Stimulated activated naive CD8-positive, alpha-beta T cell treated with anti-CD3 and anti-CD28 coated beads, Interleukin-15, Interleukin-2, amounts not matched to agents 100 ng/mL and 50 ng/mL, for 24 hours (primary cell): ENCODE data around the gene INTS7.
"Not testable (repeated sequence)": the region's sequence is repeated elsewhere in the genome, so short reads cannot be mapped to it uniquely, and the experiment has no call there.

Experiments
- H3K27ac Mint-ChIP-seq: one replicate; pipeline ENCODE4 v1.8.0; 2021; ENCODE audit warnings: mild to moderate bottlenecking, mixed read lengths
- H3K27me3 Mint-ChIP-seq: one replicate; pipeline ENCODE4 v1.8.0; 2021; ENCODE audit warnings: mixed read lengths
- H3K36me3 Mint-ChIP-seq: one replicate; pipeline ENCODE4 v1.8.0; 2021; ENCODE audit warnings: low read depth, mixed read lengths
- H3K4me1 Mint-ChIP-seq: one replicate; pipeline ENCODE4 v1.8.0; 2021; ENCODE audit warnings: low read depth, mixed read lengths
- H3K4me3 Mint-ChIP-seq: one replicate; pipeline ENCODE4 v1.8.0; 2021; ENCODE audit warnings: mild to moderate bottlenecking, mixed read lengths
- H3K9me3 Mint-ChIP-seq: one replicate; pipeline ENCODE4 v1.8.0; 2021; ENCODE audit warnings: mixed read lengths

Gene INTS7

GRCh38 chr1:211920602-211921226 is 114.6 kb downstream of the INTS7 start:
- Mint-ChIP-seq H3K27me3 (peaks cover 11% of the 10 kb centered on the region), H3K27ac (no peak overlapping the region), H3K36me3 (no peaks in the 10 kb centered on the region), H3K9me3 (no peaks in the 10 kb centered on the region), H3K4me1 (no peaks in the 10 kb centered on the region), H3K4me3 (no peak overlapping the region)

GRCh38 chr1:211920141-211920572 is 115.2 kb downstream of the INTS7 start:
- Mint-ChIP-seq H3K4me3 (no peak overlapping the region), H3K9me3 (no peaks in the 10 kb centered on the region), H3K27ac (no peak overlapping the region)

GRCh38 chr1:211918843-211919414 is 116.4 kb downstream of the INTS7 start:
- no peaks in the 10 kb centered on the region for H3K4me1 Mint-ChIP-seq

More at GRCh38 chr1:211920141-211920572, 115.2 kb downstream of the INTS7 start:
- Mint-ChIP-seq H3K36me3 (no peaks in the 10 kb centered on the region), H3K4me1 (no peaks in the 10 kb centered on the region), H3K27me3 (peaks cover 11% of the 10 kb centered on the region)

GRCh38 chr1:211916458-211916857 is 118.9 kb downstream of the INTS7 start:
- H3K4me1 Mint-ChIP-seq, H3K27ac Mint-ChIP-seq, H3K36me3 Mint-ChIP-seq, H3K4me3 Mint-ChIP-seq, H3K9me3 Mint-ChIP-seq, H3K27me3 Mint-ChIP-seq: not testable (repeated sequence)

More at GRCh38 chr1:211918843-211919414, 116.4 kb downstream of the INTS7 start:
- no peak overlapping the region for H3K4me3 Mint-ChIP-seq
- peaks cover 11% of the 10 kb centered on the region for H3K27me3 Mint-ChIP-seq
- no peaks in the 10 kb centered on the region for H3K36me3 Mint-ChIP-seq
- H3K9me3 Mint-ChIP-seq = no peaks in the 10 kb centered on the region
- H3K27ac Mint-ChIP-seq = peak overlapping the region; percentile 22

- no peaks in the 10 kb centered on the region for H3K9me3 Mint-ChIP-seq
- no peaks in the 10 kb centered on the region for H3K36me3 Mint-ChIP-seq
- H3K27me3 Mint-ChIP-seq = peaks cover 7% of the 10 kb centered on the region
- H3K4me3 Mint-ChIP-seq = no peak overlapping the region
- no peak overlapping the region for H3K27ac Mint-ChIP-seq
- H3K4me1 Mint-ChIP-seq = no peaks in the 10 kb centered on the region
Measured at GRCh38 chr1:211915924-211916323, 119.4 kb downstream of the INTS7 start.

- no peaks in the 10 kb centered on the region for H3K4me1 Mint-ChIP-seq
- H3K9me3 Mint-ChIP-seq = peaks cover 3% of the 10 kb centered on the region
- H3K27me3 Mint-ChIP-seq = peaks cover 7% of the 10 kb centered on the region
- H3K27ac Mint-ChIP-seq = no peak overlapping the region
- H3K36me3 Mint-ChIP-seq = no peaks in the 10 kb centered on the region
- H3K4me3 Mint-ChIP-seq = no peak overlapping the region
Measured at GRCh38 chr1:211912844-211913432, 122.4 kb downstream of the INTS7 start.

- Mint-ChIP-seq H3K9me3 (peaks cover 3% of the 10 kb centered on the region), H3K4me1 (no peaks in the 10 kb centered on the region), H3K4me3 (no peak overlapping the region), H3K27me3 (peaks cover 6% of the 10 kb centered on the region), H3K36me3 (no peaks in the 10 kb centered on the region), H3K27ac (no peak overlapping the region)
Measured at GRCh38 chr1:211912038-211912437, 123.3 kb downstream of the INTS7 start.

DNA sequence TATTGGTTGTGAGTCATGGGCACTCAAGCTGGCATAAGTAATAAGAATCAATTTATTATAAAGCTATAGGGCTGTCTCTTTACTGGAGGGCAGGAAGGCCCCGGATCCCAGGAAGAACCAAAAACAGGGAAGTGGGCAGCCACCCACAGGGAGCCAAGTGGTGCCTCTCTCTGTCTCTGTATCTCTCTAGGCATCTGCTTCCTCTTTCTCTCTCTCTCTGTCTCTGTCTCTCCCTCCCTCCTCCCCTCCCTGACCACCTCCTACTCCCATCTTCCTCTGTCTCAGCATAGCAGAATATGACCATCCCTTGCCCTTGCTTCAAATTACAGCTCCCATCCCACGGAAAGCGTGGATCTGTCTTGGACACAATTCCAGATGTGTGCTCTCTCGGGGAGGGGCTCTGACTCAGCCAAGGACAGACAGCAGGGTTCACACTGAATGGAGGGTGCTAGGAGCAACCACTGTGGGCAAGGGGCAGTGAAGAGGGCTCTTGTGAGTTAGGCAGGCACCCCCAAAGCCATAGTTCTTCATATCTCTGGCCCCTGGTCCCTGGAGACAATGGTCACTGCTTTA is 124.4 kb downstream of the INTS7 start:
- H3K4me3 Mint-ChIP-seq = no peak overlapping the region
- no peak overlapping the region for H3K27ac Mint-ChIP-seq
- H3K4me1 Mint-ChIP-seq = no peaks in the 10 kb centered on the region

DNA sequence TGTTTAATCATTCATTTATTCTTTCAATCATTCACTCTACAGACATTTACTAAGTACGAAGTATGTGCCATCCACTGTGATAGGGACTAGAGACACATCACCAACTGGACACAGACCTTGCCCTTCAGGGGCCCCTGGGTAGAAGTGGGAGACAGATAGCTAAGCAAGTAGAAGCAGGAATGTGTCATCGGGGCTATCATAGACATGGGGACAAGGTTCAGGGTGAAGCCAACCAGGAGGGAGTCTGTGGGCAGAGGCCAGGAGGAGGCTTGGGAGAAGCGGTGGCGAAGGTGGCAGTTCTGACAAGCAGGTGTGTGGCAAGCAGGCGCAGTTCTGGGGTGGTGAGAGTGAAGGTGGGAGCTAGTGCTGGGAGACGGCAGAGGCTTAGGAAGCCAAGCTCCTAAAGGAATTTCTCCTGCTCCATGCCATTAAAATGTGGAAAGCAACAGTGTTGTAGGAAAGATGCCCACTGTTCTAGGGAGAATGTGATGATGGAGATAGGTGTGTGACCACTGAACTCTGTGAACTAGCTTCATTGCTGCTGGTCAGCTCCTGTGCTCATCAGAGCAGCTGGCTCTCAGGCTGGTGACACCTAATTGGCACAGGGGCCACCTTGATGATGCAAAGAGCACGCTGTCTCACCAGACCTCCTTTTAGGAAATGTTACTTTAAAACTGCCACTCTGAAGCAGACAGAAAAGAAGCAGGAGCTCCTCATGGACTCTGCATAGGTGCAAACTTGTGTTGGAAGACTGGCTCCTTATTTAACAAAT is 125.1 kb downstream of the INTS7 start:
- H3K4me3 Mint-ChIP-seq = no peak overlapping the region
- H3K9me3 Mint-ChIP-seq = peaks cover 3% of the 10 kb centered on the region
- peaks cover 6% of the 10 kb centered on the region for H3K27me3 Mint-ChIP-seq
- no peak overlapping the region for H3K27ac Mint-ChIP-seq
- no peaks in the 10 kb centered on the region for H3K4me1 Mint-ChIP-seq
- no peaks in the 10 kb centered on the region for H3K36me3 Mint-ChIP-seq

More for the DNA sequence above, 124.4 kb downstream of the INTS7 start:
- peaks cover 6% of the 10 kb centered on the region for H3K27me3 Mint-ChIP-seq
- peaks cover 3% of the 10 kb centered on the region for H3K9me3 Mint-ChIP-seq
- no peaks in the 10 kb centered on the region for H3K36me3 Mint-ChIP-seq

- no peaks in the 10 kb centered on the region for H3K4me1 Mint-ChIP-seq
- peaks cover 3% of the 10 kb centered on the region for H3K9me3 Mint-ChIP-seq
- H3K36me3 Mint-ChIP-seq = no peaks in the 10 kb centered on the region
- no peak overlapping the region for H3K4me3 Mint-ChIP-seq
- H3K27ac Mint-ChIP-seq = no peak overlapping the region
- H3K27me3 Mint-ChIP-seq = peaks cover 6% of the 10 kb centered on the region
Measured at GRCh38 chr1:211909395-211909794, 126.0 kb downstream of the INTS7 start.

DNA sequence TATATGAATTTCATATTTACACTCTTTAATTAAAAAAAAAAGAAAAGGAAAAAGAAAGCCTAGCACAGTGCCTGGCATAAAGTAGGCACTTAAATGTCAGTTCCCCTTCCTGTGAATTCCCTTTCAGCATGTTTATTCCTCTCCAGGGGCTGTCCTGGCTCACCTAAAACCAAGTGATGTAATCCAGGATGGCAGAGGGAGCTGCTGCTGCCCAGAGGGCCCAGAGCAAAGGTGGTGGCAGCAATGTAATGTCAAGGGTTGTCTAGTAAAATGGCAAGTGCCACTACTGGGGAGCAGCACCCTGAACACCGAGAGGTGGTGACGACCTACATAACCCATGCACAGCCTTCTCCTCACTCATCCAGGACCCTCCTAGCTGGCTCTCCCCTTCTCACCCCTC is 126.4 kb downstream of the INTS7 start:
- no peaks in the 10 kb centered on the region for H3K4me1 Mint-ChIP-seq
- no peaks in the 10 kb centered on the region for H3K36me3 Mint-ChIP-seq
- H3K27ac Mint-ChIP-seq = no peak overlapping the region

DNA sequence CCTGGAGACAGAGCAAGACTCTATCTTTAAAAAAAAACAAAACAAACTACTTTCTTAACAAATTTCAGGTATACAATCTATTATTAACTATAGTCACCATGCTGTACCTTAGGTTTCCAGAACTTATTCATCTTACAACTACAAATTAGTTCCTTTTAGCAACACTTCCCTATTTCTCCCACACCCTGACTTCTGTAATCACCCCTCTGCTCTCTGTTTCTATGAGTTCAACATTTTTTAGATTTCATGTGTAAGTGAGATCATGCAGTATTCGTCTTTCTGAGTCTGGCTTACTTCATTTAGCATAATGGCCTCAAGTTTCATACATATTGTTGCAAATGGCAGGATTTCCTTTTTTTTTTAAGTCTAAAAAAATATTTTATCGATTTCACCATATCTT is 126.9 kb downstream of the INTS7 start:
- Mint-ChIP-seq H3K27me3 (peaks cover 6% of the 10 kb centered on the region), H3K4me1 (no peaks in the 10 kb centered on the region), H3K27ac (no peak overlapping the region), H3K9me3 (peaks cover 3% of the 10 kb centered on the region), H3K4me3 (no peak overlapping the region), H3K36me3 (no peaks in the 10 kb centered on the region)

More for the DNA sequence above, 126.4 kb downstream of the INTS7 start:
- peaks cover 6% of the 10 kb centered on the region for H3K27me3 Mint-ChIP-seq
- peaks cover 3% of the 10 kb centered on the region for H3K9me3 Mint-ChIP-seq
- H3K4me3 Mint-ChIP-seq = no peak overlapping the region

GRCh38 chr1:211903490-211904245 is 131.7 kb downstream of the INTS7 start:
- Mint-ChIP-seq H3K27me3 (no peaks in the 10 kb centered on the region), H3K4me3 (no peak overlapping the region), H3K27ac (no peak overlapping the region), H3K9me3 (no peaks in the 10 kb centered on the region), H3K4me1 (no peaks in the 10 kb centered on the region), H3K36me3 (no peaks in the 10 kb centered on the region)

DNA sequence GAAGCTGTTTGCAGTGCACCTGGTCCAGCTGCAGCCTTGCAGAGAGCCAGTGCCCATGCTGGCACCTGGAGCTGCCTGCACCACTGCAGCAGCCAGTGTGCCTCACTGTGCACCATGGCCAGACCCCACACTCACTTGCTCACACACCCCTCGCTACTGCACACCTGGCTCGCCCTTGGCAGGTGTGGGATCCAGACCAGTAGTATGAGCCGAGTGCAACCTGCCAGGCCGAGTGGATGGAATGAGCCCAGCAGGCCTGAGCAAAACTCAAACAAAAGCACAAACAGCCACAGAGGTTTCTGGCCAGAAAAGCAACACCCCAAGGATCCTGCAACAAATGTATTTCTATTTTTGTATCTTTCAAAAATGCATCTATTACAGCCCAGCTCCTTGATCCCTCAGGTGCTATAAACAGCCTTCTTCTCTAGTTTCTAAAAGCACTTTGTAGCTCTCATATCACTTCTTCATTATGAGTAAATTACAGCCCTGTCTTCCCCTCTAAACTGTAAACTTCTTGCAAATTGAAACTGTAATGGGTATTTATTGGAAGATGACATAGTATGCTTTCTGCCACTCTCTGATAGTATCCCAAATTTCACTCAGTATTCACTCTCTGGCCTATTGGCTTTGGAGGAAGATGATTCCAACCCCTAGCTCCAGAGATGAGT is 132.6 kb downstream of the INTS7 start:
- Mint-ChIP-seq H3K4me1 (no peaks in the 10 kb centered on the region), H3K4me3 (no peak overlapping the region), H3K9me3 (no peaks in the 10 kb centered on the region), H3K27ac (no peak overlapping the region), H3K36me3 (no peaks in the 10 kb centered on the region), H3K27me3 (no peaks in the 10 kb centered on the region)
